NT2/D1 (cell line): ENCODE measurements around the gene POPDC2.

Experiments
- DNase-seq: peaks from one replicate; pipeline ENCODE4 v3.0.0-alpha.2; 2011; ENCODE audit warnings: low read depth, low spot score
- H3K27me3 ChIP-seq: 2 replicates; pipeline ENCODE4 v1.6.0; 2011; ENCODE audit warnings: mild to moderate bottlenecking; ENCODE audit not compliant: insufficient read length, insufficient read depth
- H3K36me3 ChIP-seq: 2 replicates; pipeline ENCODE4 v1.6.1; 2011; ENCODE audit warnings: mild to moderate bottlenecking, low read length, mixed read lengths; ENCODE audit not compliant: insufficient read depth, insufficient read length
- H3K4me1 ChIP-seq: 2 replicates; pipeline ENCODE4 v1.5.1; 2011; ENCODE audit not compliant: insufficient read depth, insufficient read length
- H3K4me3 ChIP-seq: 2 replicates; pipeline ENCODE4 v1.5.1; 2011; ENCODE audit warnings: low read depth; ENCODE audit not compliant: insufficient read length
- H3K9ac ChIP-seq: 2 replicates; pipeline ENCODE4 v1.6.0; 2011; ENCODE audit warnings: low read depth; ENCODE audit not compliant: insufficient read length
- H3K9me3 ChIP-seq: 2 replicates; pipeline ENCODE4 v1.5.1; 2011; ENCODE audit warnings: mild to moderate bottlenecking, low read length; ENCODE audit not compliant: insufficient read depth
- SUZ12 ChIP-seq: IDR thresholded peaks from 2 replicates; pipeline ENCODE4 v1.6.1; 2011; ENCODE audit not compliant: insufficient read length, insufficient read depth; ENCODE audit errors: extremely low read depth
- YY1 ChIP-seq: IDR thresholded peaks from 2 replicates; pipeline ENCODE4 v1.6.1; 2011; ENCODE audit not compliant: insufficient read length, insufficient read depth
- ZNF274 ChIP-seq: IDR thresholded peaks from 2 replicates; pipeline ENCODE4 v1.6.1; 2011; ENCODE audit warnings: mild to moderate bottlenecking, low read depth, low read length

Gene POPDC2

GRCh38 chr3:119657887-119658702 lies 2.3 kb downstream of the POPDC2 start:
- H3K4me3 ChIP-seq, result no peak overlapping the region
- TF ChIP-seq YY1, result no peak
- TF ChIP-seq ZNF274, result no peak
- TF ChIP-seq SUZ12, result no peak
- no peaks in the 10 kb centered on the region for H3K9me3 ChIP-seq
- no peak overlapping the region for H3K9ac ChIP-seq
- H3K27me3 ChIP-seq, result no peaks in the 10 kb centered on the region
- no peak for DNase-seq
- H3K36me3 ChIP-seq, result no peaks in the 10 kb centered on the region
- no peaks in the 10 kb centered on the region for H3K4me1 ChIP-seq

GRCh38 chr3:119653876-119654275 lies 6.5 kb downstream of the POPDC2 start:
- DNase-seq, result no peak
- Histone ChIP-seq H3K36me3 (no peaks in the 10 kb centered on the region), H3K27me3 (no peaks in the 10 kb centered on the region), H3K4me3 (no peak overlapping the region), H3K4me1 (no peaks in the 10 kb centered on the region), H3K9me3 (no peaks in the 10 kb centered on the region), H3K9ac (no peak overlapping the region)
- no peak for TF ChIP-seq YY1
- TF ChIP-seq SUZ12, result no peak
- no peak for TF ChIP-seq ZNF274

DNA sequence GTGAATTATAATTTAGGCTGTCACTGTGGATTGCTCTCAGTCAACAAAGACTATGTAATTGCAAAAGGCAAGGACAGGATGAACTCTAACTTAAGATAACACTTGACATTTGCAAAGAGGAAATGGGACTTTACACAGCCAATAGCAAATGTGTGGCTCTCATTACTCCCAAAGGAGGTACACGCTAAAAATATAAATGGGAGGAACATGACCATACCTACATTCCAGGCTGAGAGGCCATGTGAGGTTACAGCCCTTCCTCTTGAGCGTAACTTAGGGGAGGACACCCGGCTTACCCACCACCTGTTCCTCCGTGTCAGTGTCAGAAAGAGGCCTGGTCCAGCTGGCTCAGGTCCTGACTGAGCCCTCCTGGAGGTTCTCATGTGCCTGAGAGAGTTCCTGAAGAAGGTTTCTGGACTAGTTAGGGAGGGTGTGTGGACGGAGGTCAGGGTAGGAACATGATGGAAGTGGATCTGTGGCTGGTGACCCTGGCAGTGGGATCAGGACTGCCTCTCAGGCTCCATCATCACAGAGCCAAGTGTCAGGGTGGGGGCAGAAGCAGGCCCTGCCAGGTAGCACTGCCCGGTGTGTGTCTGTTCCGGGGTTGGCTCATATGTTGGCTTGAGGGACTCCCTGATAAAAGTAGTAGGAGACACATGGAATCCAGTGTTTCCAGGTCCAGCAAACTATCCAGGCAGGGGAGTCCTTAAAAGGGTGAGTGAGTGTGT lies 7.9 kb downstream of the POPDC2 start:
- TF ChIP-seq YY1, result no peak
- no peak for TF ChIP-seq SUZ12
- no peak for TF ChIP-seq ZNF274
- H3K4me3 ChIP-seq, result no peak overlapping the region
- no peak for DNase-seq
- H3K9ac ChIP-seq, result no peak overlapping the region
- H3K27me3 ChIP-seq, result no peaks in the 10 kb centered on the region
- no peaks in the 10 kb centered on the region for H3K9me3 ChIP-seq
- H3K4me1 ChIP-seq, result no peaks in the 10 kb centered on the region
- H3K36me3 ChIP-seq, result no peaks in the 10 kb centered on the region

- Histone ChIP-seq H3K27me3 (no peaks in the 10 kb centered on the region), H3K36me3 (no peaks in the 10 kb centered on the region), H3K9me3 (no peaks in the 10 kb centered on the region), H3K4me1 (no peaks in the 10 kb centered on the region), H3K4me3 (no peak overlapping the region), H3K9ac (no peak overlapping the region)
- TF ChIP-seq SUZ12, result no peak
- no peak for TF ChIP-seq YY1
- no peak for TF ChIP-seq ZNF274
- no peak for DNase-seq
Observed at GRCh38 chr3:119649761-119650160, 10.6 kb downstream of the POPDC2 start.

DNA sequence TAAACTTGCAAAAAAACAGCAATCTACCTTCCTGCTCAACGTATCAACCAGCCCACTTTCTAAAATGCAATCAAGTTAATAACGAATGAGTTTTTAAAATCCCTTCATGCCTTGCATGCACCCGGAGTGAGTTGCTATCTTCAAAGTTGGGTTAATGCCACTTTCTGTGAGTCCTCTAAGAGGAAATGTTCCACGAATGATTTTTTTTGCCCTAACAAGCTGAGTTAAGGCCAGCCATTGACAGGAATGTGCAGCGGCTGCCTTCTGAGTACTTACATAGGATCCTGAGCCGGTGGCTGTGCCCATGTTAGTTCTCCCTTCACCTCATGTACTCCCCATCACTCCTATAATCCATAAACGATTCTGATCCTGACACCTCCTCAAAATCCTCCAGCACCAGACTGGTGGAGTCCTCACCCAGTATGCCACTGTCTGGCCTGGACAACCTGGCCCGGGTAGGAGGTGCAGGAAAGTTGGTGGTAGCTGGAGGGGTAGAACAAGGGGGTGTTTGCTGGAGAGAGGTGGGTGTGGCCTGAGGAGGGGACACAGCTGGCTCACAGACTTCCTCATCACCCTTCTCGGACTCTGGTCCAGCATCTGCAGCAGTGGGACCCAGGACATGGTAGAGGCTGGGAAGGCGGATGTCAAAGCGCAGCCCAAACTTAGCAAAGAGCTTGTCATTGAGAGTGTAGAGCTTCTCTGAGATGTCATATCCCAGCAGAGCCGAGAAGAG lies 12.4 kb downstream of the POPDC2 start:
- DNase-seq, result no peak

GRCh38 chr3:119647171-119647570 lies 13.2 kb downstream of the POPDC2 start:
- no peak for TF ChIP-seq ZNF274
- TF ChIP-seq SUZ12, result no peak
- TF ChIP-seq YY1, result no peak
- Histone ChIP-seq H3K9ac (no peak overlapping the region), H3K36me3 (no peaks in the 10 kb centered on the region), H3K4me3 (no peak overlapping the region), H3K9me3 (no peaks in the 10 kb centered on the region), H3K4me1 (no peaks in the 10 kb centered on the region), H3K27me3 (no peaks in the 10 kb centered on the region)
- DNase-seq, result no peak

More for the DNA sequence above, 12.4 kb downstream of the POPDC2 start:
- no peaks in the 10 kb centered on the region for H3K9me3 ChIP-seq
- H3K9ac ChIP-seq, result no peak overlapping the region
- no peaks in the 10 kb centered on the region for H3K36me3 ChIP-seq
- no peaks in the 10 kb centered on the region for H3K27me3 ChIP-seq
- TF ChIP-seq SUZ12, result no peak
- no peak for TF ChIP-seq ZNF274
- no peak for TF ChIP-seq YY1
- H3K4me3 ChIP-seq, result no peak overlapping the region
- no peaks in the 10 kb centered on the region for H3K4me1 ChIP-seq
